Lower leg skin (tissue), 3 donors: ENCODE measurements around the gene FBXO38.

Source experiments
- CTCF ChIP-seq, 3 donors: fragments of 450-650 bp; IDR thresholded peaks; one replicate each; pipeline ENCODE4 v1.5.1; 2016; ENCODE audit warnings: antibody characterized with exemption in 3 of 3, mild to moderate bottlenecking in 3 of 3, moderate library complexity in 2 of 3
- POLR2A ChIP-seq, 2 donors: fragments of 450-650 bp; IDR thresholded peaks; one replicate each; pipeline ENCODE4 v1.6.1; 2016 to 2017; ENCODE audit warnings: antibody characterized with exemption in 2 of 2, mild to moderate bottlenecking in 1 of 2, moderate library complexity in 1 of 2

GRCh38 chr5:148455185-148455584, 71.4 kb downstream of the FBXO38 start:
- TF ChIP-seq CTCF (IDR thresholded peaks at IDR 0.05) (no peak), POLR2A (IDR thresholded peaks at IDR 0.05) (no peak)
